HuH-7 (cell line): Measurements from ENCODE around the gene IFITM10.
A peak's percentile ranks its signal among the peaks of the same experiment; 100 is the strongest.

Experiments
- DNase-seq: peaks from one replicate; pipeline ENCODE4 v3.0.0; 2011; ENCODE audit warnings: low spot score

IFITM10 gene

DNA sequence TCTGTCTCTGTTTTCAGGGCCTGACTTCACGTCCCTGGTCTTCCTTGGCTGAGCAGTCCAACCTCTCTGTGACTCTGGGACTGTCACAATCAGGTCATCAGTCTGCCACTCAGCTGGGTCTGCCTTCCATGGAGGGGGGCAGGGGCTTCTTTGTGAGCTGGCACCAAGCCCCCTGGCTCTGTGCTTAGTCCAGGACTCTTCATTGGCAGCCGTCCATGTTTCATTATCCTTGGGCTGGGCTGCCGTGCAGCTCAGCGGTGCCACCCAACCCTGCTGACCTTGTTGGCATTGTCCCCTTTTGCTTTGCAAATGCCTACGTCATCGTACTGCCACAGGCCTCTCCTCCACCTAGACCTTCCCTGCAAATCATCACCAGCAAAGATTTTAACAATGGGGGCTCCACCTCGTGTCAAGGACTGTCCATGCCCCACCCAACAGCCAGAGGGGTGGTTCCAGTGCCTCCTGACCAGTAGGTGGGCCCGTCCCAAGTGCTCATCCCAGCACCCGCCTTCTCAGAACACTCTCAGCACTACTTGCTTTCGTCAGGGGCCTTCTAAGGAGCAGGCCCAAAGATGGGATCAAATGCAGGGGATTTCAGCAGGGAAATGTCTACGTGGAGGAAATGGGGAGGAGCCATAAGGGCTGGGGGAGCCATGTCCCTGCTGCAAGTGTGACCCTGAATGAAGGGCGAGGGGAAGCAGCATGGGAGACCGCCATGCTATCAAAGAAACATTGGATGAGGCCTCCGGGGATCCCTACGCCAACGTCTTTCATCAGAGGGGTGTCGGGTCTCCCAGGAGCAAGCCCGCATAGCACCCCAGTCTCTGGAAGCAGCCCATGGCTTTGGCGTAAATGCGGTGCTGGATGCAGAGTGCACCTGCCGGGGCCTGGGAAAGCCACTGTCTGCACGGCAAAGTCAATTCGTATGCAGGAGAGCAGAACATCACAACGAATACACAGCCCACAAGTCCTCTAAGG lies 35.2 kb downstream of the IFITM10 start:
- no peak for DNase-seq

DNA sequence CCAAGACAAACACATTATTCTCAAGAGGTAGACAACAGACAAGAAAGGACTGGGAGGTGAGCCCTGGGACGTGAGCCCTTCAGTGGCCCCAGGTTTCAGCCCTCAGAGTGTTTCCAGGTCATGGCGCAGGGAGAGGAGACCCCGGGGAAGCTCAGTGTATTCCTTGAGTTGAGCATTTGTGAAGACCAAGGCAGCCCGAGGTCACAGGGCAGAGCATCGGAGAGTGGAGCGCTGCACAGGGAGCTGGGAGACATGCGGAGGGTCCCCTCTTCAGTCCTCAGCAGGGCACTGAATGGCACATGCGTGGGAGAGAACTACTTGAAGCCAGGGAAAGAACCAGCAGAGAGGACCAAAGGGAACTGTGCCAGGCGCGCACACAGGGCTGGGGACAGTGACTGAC lies 41.7 kb downstream of the IFITM10 start:
- no peak for DNase-seq

- no peak for DNase-seq
These were observed 42.6 kb downstream of the IFITM10 start for GRCh38 chr11:1707751-1708150.

DNA sequence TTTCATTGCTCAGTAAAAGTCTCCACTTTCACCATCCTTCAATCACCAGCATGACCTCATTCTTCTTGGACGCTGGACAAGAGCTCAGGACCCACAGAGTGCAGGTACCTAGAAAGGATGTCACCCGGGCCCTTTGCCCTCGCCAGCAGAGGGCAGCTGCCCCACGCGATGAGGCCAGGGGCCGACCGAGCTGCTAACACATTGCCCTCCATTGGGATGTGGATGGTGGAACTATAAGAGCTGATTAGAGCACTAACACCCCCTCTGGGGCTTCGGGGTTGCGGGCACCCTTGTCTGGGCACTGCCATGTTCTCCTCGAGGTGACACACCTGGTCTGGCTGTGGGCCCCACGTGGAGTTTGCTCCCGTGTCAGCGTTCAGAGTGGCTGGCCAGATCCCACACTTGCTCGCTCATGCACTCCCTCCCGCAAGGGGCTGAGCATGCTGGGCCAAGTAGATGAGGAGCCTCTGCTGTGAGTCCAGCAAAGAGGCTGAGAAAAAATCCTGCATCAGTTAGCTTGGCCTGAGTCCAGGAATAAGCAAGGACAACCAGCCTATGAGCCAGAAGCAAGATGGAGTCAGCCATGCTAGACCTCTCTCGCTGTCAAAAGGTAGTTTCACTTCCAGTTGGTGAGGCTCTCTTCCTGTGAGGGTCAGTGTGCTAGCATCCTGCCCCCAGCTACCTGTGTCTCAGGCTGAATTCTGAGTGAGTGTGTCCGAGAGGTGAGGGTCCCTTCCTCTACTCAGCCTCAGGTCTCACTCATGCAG lies 43.6 kb downstream of the IFITM10 start:
- no peak for DNase-seq

DNA sequence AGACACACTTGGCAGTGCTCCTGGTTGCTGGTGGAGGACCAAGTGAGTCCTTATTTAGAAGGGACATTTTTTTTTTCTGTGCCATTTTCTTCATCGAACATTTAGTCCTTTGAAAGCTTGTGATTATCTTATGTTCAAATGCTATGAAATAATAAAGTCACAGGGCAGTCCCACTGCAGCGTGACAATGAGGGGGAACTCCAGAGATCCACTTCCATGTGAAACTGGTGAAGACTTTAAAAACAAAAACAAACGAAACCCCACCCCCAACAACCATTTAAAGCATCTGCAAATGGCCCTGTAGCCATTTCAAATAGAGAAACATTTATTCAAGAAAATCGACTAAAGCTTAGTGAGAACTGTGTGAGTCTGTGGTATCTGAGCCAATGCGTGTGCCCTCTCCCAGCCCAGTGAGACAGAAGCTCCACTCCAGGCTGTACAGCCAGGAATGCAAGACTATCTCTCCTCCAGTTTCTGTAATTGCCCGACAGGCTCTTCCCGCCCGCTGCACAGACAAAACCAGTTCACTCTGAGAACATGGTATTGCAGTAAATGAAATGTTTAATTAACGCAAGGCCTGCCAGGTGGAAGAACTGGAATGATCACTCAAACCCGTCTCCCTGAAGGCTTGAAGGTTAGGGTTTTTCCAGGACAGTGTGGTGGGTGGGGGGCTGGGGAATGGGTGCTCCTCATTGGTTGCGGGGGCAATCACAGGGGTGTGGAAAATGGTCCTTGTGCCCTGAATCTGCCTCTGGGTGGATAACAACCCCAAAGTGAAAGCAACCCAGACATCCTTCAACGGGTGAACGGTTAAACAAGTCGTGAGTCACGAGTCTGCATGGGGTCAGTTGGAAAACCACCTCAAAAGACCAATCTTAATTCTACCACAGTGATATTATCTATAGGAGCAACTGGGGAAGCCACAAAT lies 45.0 kb downstream of the IFITM10 start:
- no peak for DNase-seq

DNA sequence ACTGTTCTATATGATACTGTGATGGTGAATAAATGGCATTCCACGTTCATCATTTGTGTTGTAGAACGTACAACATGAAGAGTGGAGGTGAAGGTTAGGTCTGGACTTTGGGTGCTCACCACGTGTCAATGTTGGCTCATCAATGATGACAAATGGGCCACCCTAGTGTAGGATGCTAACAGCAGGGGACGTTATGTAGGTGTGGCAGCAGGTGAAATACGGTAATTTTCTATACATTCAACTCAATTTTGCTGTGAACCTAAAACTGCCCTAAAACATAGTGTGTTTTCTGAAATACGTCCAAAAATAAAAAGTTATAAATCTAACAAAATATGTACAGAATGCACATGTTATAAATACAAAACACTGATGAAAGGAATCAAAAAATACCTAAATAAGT lies 47.2 kb downstream of the IFITM10 start:
- DNase-seq = no peak

GRCh38 chr11:1702506-1702905 lies 47.9 kb downstream of the IFITM10 start:
- DNase-seq = no peak

GRCh38 chr11:1701091-1701807 lies 49.1 kb downstream of the IFITM10 start:
- no peak for DNase-seq

- no peak for DNase-seq
These were observed 50.6 kb downstream of the IFITM10 start for GRCh38 chr11:1699771-1700170.

- DNase-seq = no peak
These were observed 53.5 kb downstream of the IFITM10 start, which contains the start of gene KRTAP5-6 for GRCh38 chr11:1696608-1697570. KRTAP5-6 (plus strand) TSS chr11:1697195; CDS start chr11:1697246, 51 bp downstream.

DNA sequence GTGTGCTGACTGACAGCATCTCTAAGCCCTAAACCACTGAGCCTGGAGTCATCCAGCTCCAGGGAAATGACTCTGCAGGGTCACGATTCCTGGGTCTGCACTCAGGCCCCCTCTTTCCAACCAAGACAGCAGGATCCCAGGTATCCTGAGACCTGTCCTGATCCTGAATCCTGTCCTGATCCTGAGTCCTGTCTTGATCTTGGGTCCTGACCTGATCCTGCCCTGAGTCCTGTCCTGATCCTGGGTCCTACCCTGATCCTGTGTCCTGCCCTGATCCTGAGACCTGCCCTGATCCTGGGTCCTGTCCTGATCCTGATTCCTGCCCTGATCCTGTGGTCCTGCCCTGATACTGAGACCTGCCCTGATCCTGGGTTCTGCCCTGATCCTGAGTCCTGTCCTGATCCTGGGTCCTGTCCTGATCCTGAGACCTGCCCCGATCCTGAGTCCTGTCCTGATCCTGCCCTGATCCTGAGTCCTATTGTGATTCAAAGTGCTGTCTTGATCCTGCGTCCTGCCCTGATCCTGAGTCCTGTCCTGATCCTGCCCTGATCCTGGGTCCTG lies 54.8 kb downstream of the IFITM10 start:
- DNase-seq = no peak

GRCh38 chr11:1694846-1695547 lies 55.4 kb downstream of the IFITM10 start:
- no peak for DNase-seq

DNA sequence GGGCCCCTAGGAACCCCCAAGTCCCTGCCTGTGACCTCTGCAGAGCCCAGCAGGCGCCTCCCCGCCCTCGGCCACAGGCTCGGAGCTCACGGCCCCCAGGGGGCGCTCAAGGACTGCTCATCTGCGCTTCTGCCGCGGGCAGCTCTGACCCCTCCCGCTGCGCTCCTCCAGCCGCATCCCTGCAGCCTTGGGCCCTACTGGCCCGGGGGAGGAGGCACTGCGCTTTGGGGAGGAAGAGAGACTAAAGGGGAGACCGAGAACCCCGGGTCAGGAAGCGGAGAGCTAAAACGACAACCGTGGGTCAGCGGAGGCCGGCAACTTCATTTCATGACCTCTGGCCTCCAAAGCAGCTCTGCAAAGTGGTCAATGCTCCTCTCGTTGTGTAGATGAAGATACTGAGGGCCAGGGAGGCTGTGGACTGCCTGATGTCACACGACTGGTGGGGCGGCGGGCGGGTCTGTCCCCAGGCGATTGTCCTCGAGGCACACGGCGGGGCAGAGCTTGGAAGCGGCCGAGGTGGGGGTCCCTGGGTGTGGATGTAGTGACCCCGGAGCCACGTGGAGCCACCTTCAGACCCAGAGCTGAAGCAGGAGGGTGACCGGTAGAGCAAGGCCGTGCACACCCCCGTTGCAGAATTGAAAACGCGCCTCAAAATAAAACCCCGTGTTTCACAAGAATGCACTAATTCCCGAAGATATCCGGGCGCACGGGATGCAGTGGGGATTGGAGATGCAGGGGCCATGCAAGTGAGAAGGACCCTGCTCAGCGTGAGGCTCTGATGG lies 56.1 kb downstream of the IFITM10 start:
- DNase-seq = peak; percentile 92

- peak; percentile 91 for DNase-seq
These were observed 56.9 kb downstream of the IFITM10 start for GRCh38 chr11:1693327-1694063.

- DNase-seq = no peak
These were observed 57.6 kb downstream of the IFITM10 start for GRCh38 chr11:1692708-1693326.

DNA sequence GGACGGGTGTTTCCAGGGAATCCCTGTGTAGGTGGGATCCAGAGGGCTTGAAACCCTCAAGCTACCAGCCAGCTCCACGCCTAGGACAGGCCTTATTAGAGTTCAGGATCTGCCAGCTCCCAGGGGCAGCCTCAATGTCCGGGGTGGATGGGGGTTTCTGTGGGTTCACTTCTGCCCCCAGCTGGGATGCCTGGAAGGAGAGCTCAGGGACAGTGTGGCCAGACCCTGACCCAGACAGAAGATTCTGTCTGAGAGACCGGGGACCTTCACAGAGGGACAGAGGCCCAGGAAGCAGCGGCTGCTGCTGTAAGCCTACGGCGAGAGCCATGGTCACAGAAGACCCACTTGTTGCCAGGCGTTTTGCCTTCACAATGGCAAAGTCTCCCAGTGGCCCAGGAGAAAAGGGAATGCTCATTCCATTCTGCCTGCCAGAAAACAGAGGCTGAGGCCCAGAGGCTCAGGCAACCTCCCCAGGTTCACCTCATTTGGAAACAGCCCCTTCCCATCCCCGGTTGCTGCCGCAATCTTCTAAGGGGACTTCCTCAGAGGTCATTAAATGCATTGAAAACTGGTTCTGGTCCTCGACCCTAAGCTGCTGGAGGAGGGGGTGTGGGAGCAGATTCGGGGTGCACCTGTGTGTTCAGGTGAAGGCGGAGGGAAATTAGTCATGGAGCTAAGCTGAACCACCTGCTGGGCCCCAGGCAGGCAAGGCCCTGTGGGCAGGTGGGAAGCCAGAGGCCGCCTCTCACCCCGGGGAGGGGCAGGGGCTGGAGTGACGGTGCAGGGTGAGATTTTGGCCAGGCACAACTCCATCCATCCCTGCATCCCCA lies 58.3 kb downstream of the IFITM10 start:
- no peak for DNase-seq
